PFSK-1 (cell line): ENCODE data around the gene KLHDC3.

Source experiments
- FOXP2 ChIP-seq: optimal IDR thresholded peaks from 2 replicates; pipeline ENCODE3; 2011; ENCODE audit warnings: borderline replicate concordance, control low read depth, inconsistent platforms; ENCODE audit not compliant: insufficient read depth; ENCODE audit errors: extremely low read length, extremely low read depth
- POLR2AphosphoS5 ChIP-seq: IDR thresholded peaks from 2 replicates; pipeline ENCODE4 v1.6.1; 2012; ENCODE audit warnings: low read depth, mild to moderate bottlenecking, control low read depth, low read length, moderate library complexity
- SIN3A ChIP-seq: IDR thresholded peaks from 2 replicates; pipeline ENCODE4 v1.6.1; 2012; ENCODE audit warnings: mild to moderate bottlenecking, low read length, moderate library complexity, borderline replicate concordance; ENCODE audit not compliant: insufficient read depth
- TAF1 ChIP-seq: IDR thresholded peaks from 2 replicates; pipeline ENCODE4 v1.6.1; 2012; ENCODE audit warnings: low read length, control low read depth, borderline replicate concordance; ENCODE audit not compliant: insufficient read depth
- TF ChIP-seq, protein P1 (sequence below), 2 experiments: IDR thresholded peaks; 2 replicates each; pipeline versions ENCODE4 v1.6.1 to v1.8.0; 2011 to 2012; ENCODE audit warnings: low read depth in 2 of 2, low read length in 2 of 2, control low read depth in 1 of 2, inconsistent platforms in 1 of 2, mild to moderate bottlenecking in 1 of 2, moderate library complexity in 1 of 2; ENCODE audit not compliant: insufficient read depth in 1 of 2

Gene KLHDC3

DNA sequence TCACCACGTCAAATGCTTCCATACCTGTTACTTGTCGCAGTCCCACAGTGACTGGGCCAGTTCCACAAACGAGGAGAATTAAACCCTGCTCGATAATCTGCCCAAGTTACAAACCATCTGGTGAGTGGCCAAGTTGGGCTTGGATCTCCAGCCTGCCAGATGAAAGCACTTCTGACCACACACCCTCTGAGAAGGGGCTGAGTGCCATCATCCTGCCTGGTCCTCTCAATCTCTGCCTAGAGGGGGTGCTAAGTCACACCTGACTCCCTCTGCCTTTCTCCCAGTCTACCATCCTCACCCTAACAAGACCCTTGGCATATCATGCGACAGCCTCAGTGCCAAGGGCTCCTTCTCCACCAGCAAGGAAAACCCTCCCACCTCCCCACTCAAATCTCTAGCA lies 23.1 kb downstream of the KLHDC3 start:
- no peak for TF ChIP-seq SIN3A
- TF ChIP-seq, protein P1, sequence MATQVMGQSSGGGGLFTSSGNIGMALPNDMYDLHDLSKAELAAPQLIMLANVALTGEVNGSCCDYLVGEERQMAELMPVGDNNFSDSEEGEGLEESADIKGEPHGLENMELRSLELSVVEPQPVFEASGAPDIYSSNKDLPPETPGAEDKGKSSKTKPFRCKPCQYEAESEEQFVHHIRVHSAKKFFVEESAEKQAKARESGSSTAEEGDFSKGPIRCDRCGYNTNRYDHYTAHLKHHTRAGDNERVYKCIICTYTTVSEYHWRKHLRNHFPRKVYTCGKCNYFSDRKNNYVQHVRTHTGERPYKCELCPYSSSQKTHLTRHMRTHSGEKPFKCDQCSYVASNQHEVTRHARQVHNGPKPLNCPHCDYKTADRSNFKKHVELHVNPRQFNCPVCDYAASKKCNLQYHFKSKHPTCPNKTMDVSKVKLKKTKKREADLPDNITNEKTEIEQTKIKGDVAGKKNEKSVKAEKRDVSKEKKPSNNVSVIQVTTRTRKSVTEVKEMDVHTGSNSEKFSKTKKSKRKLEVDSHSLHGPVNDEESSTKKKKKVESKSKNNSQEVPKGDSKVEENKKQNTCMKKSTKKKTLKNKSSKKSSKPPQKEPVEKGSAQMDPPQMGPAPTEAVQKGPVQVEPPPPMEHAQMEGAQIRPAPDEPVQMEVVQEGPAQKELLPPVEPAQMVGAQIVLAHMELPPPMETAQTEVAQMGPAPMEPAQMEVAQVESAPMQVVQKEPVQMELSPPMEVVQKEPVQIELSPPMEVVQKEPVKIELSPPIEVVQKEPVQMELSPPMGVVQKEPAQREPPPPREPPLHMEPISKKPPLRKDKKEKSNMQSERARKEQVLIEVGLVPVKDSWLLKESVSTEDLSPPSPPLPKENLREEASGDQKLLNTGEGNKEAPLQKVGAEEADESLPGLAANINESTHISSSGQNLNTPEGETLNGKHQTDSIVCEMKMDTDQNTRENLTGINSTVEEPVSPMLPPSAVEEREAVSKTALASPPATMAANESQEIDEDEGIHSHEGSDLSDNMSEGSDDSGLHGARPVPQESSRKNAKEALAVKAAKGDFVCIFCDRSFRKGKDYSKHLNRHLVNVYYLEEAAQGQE (IDR thresholded peaks at IDR 0.05; ENCODE audit: insufficient read depth in 1 of 2, low read depth in 2 of 2, low read length in 2 of 2), result no peak
- no peak for TF ChIP-seq TAF1
- TF ChIP-seq POLR2AphosphoS5, result no peak
- TF ChIP-seq FOXP2, result no peak

DNA sequence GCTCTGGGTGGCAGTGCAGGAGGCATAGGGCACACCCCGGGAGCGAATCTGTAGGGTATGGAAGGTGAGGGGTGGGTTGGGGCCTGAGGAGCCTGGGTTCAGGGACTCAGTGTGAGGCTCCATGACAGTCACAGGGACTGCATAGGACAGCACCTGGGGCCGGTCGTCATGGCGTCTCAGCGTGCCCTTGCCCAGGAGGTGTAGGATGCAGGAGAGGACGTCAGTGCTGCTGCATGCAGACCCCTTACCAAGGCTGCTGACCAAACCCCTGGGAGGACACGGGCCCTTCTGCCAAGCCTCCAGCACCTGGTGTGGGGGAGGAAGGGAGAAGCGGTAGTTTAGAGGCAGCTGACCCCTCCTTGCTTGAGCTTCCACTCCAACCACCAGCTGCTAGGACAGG lies 23.7 kb downstream of the KLHDC3 start:
- TF ChIP-seq FOXP2 (no peak), TAF1 (no peak), POLR2AphosphoS5 (no peak), SIN3A (no peak)
- TF ChIP-seq, protein P1 (IDR thresholded peaks at IDR 0.05; ENCODE audit: insufficient read depth in 1 of 2, low read depth in 2 of 2, low read length in 2 of 2), result no peak

DNA sequence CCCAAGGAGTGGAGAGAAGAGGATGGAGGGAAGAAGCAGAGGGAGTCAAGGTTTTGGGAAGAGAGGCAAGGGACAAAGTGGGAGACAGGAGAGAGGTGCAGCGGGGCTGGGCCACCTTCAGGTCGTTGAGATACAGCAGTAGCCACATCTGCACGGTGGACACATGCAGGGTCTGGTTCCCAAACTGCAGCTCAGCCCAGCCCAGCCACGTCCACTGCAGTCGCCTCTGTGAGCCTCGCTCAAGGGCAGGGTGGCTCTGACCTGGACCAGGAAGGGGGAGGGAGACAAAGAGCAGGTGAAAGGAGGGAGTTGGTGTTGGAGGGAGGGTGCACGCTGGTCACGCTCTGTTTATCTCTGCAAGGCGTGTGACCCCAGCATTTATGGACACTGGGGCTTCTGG lies 24.7 kb downstream of the KLHDC3 start:
- TF ChIP-seq, protein P1 (IDR thresholded peaks at IDR 0.05; ENCODE audit: insufficient read depth in 1 of 2, low read depth in 2 of 2, low read length in 2 of 2), result no peak
- no peak for TF ChIP-seq SIN3A
- no peak for TF ChIP-seq POLR2AphosphoS5
- TF ChIP-seq TAF1, result no peak
- TF ChIP-seq FOXP2, result no peak

DNA sequence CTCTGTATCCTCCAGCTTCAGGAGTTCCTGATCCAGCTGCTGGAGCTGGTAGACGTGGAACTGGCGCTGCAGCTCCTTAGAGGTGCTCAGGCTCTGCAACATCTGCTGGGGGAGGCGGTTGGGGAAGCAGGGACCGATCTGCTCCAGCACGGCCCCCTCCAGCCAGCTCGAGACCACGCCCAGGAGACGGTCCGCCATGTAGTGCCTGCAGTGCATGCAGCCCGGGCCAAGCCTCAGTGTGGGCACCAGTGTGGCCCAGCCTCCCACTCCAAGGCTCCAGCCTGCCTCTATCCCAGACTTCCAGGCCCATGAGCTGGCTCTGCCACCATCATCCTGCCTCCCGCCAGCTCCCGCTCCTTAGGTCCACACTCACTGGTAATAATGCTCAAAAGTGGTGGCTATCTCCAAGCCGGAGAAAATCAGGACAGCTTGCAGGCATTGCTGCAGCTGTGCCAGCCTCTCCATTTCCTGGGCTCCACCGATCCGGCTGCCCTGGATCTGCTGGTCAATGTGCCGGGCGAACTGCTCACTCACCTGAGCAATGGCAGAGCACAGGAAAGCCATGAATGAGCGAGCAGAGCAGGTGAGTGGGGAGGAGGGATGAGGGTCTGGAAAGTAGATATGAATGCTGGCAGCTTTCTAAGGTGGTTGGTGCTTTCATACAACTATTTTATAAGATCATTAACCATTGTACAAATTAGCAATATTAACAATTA lies 26.7 kb downstream of the KLHDC3 start:
- TF ChIP-seq POLR2AphosphoS5, result no peak
- no peak for TF ChIP-seq FOXP2
- TF ChIP-seq, protein P1 (IDR thresholded peaks at IDR 0.05; ENCODE audit: insufficient read depth in 1 of 2, low read depth in 2 of 2, low read length in 2 of 2), result no peak
- no peak for TF ChIP-seq SIN3A
- TF ChIP-seq TAF1, result no peak
